ELR (cell line): Measurements from ENCODE around the gene FAXDC2.

ENCODE experiments used
- DNase-seq: peaks from one replicate; pipeline ENCODE4 v3.0.0-alpha.2; 2015; ENCODE audit warnings: low read depth

The FAXDC2 gene, protein sequence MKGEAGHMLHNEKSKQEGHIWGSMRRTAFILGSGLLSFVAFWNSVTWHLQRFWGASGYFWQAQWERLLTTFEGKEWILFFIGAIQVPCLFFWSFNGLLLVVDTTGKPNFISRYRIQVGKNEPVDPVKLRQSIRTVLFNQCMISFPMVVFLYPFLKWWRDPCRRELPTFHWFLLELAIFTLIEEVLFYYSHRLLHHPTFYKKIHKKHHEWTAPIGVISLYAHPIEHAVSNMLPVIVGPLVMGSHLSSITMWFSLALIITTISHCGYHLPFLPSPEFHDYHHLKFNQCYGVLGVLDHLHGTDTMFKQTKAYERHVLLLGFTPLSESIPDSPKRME

DNA sequence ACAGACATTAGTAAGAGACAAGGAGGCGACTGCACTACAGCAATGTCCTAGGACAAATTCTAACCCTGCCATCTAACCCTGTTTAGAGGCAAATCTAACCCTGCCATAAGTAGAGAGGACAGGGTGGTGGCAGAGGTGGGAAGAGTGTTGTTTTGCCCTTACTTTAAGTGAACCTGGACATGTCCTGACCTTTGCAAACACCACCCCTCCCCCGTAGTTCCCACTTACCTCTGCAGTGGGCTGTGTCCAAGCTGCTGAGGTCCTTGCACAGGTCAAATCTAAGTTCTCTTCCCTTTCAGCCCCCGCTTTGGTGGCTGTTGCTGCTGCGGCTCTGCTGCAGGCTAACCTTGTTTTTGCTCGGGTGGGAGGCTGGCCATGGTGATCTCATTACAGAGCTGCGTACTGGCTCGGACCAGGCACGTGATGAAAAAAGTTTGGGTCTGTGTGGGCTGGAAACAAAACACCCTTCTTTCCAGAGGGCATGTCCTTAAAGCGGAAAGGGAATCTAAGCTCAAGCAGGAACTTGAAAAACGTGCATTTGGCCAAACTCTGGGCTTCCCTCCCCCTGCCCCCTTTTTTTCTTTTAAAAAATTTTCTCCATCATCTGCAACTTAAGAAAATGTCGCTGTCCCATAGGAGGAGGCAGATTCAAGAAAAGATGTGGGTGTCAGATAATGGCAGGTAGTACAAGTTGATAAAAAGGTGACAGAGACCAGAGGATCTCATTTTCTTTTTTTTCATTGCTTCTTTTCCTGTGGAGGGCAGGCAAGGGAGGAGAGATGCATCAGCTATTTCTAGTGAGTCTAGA is at the start of gene FAXDC2:
Gene FAXDC2 (minus strand): TSS at position 349 of the 808 bp plus-strand sequence. CDS start 12,425 bp downstream, outside the sequence.
- DNase-seq: peak; percentile 73

DNA sequence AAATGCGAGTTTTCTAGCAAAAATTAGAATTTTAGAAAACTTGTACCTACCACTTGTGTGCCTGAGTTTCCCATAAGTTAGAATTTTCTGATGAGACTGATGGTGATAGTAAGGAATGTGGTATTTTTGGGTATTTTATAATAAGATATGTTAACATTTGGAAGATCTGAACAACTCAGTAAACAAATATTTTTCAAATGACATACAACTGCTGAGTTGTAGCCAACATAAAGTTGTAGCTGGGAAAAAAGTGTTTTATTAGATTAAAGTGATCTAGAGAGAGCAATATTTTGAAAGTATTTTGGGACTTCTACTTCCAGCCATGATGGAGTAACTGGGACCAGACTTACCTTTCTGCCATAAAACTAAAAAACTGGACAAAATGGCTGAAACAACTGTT is 49.7 kb upstream of the FAXDC2 start:
- no peak for DNase-seq

DNA sequence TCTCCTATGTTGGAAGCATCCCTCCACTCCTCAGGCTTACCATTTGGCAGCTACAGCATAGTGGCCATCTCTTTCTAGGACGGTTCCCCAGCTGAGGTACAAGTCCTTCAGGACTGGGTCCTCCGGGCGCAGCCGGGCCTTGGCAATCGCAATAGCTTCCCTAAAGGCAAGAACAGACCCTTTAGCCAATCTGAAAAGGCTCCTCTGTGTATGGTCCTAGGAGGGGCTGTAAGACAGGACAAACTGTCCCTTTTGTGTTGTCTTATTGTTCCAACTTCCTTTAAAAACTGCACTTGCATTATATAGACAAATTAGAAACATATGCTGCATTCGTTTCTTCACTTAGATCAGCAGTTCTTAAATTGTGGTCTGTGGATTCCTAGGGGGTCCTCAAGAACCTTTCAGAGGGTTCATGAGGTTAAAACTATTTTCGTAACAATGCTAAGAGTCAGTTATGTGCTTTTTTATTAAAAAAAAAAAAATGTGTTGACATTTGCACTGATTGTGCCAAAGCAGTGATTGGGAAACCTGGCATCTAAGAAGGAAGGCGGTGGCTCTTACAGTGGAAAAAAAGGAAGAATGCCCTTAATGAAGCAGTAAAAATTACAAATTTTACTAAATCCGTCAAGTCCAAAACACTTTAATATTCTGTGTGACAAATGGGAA is 48.9 kb upstream of the FAXDC2 start:
- no peak for DNase-seq

DNA sequence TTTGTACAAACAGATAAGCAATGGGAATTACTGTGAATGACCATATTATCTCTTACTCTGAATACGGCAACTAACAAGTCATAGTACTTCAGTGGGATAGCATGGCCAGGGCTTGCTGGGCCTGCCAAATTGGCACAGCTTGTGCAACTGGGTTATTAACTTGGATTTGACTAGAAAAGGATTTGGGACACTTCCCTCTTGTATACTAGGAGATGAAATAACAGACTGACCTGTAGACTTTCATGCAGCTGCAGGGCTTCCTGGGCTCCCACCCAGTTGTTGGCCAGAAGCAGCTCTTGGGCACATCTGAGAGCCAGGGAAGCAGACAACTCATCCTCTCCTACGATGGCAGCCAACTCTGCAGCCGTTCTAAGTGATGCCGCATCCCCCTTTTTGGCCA is 47.8 kb upstream of the FAXDC2 start:
- no peak for DNase-seq

DNA sequence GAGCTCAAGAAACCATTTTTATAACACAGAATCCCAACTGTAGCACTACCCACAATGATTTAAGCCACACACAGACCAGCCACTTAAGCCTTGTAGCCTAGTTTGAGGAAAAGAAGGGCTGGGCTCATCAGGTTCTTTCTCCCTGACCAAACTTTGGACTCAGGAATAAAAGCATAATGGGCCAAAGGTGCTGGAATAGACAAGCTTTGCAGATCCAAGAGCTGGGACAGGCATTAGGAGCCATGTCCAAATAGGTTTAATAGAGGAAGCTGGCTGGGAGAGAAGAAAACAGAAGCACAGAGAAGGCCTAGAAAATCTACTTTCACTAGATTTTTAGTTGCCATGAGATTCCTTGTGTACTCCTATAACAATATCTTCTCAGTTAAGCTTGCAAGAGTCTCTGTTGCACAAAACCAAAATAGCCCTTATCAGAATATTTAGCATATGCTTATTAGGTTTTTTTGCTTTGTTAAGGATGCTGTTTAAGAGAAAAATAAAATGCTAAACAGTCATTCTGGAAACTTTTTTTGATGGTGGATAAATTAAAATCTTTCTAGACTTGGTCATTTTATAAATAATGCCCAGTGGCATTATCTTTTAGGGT is 46.3 kb upstream of the FAXDC2 start:
- no peak for DNase-seq

DNA sequence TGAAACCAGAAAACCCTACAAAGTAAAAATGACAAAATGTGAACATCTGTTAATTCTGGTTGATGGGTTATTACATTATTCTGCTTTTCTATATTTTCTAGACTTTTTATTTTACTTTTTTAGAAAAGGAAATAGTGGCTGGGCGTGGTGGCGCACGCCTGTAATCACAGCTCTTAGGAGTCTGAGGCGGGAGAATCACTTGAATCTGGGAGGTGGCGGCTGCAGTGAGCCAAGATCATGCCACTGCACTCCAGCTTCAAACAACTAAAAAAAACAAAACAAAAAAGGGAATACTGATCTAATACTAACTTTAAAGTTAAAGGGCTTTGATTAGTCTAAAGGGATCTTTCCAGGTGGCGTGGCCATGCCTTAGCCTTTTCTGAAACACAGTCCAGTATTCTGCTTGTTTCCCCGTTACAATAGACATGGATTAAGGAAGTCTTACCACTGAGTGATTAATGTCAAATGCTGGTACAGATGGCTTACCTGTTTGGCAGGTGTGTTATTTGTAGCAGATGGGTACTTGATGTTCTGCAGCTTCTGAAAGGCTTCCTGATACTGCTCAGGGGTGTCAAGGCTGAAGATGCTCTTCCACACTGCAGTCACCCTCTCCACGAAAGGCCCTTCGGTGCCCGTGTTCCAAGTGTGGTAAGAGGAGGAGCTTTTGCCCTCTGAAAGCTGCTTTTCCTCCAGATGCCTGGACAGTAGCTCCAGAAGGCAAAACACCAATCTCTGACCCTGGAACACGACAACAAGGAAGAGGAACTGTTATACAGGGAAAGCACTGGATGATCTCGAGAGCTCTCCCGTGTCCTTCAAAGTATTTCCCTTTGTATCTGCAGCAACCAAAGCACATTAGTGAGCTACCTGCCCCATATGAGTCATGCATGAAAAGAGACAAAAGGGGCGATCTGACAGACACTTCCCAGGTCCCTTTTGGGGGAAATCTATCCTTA is 45.5 kb upstream of the FAXDC2 start:
- DNase-seq: no peak

DNA sequence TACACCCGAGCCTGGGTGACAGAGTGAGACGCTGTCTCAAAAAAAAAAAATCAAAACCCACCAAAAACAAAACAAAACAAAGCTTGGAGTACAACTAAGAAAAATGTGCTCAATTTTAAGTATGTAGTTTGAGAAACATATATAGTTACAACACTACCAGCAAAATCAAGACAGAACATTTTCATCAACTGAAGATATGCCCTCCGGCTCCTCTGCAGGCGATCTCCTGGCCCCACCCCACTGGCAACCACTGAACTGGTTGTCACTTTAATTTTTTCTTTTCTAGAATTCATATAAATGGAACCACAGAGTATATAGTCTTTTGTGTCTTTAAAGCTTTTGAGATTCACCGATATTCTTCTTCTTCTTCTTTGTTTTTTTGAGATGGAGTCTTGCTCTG is 43.0 kb upstream of the FAXDC2 start:
- DNase-seq: no peak

DNA sequence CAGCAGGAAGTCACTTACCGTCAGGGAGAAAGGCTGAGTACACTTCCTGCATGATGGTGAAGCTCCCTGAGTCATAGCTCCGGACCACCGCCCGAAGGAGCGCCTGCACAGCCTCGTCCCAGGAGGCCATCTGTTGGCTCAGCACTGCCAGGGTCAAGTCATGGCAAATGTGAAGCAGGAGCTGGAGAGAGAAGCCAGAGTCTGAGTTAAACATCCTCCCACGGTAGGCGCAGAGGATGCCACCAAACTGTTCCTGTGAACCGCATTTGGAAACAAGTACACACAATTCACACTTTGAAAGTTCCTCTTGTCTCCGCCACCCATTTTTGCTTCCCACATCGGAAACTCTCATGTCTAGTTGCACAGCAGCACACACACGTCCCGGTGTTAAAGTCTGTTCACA is 42.0 kb upstream of the FAXDC2 start:
- peak; percentile 10 for DNase-seq

DNA sequence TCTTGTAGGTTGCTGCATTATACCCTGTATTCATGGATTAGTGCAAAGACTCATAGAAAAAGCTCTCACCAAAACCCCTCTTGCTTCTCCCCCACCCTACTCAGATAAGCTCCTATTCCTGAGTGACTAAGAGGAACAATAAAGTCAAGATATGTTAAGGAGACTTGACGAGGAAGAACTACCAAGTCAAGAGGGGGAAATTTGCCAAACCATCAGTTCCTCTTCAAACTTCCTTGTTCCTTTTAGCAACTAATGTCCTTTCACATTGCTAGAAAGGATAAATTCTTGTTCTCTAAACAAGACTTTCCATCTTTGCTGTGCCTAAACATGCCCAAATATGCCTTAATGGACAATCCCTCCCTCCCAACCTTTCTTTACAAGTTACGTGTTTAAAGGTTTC is 35.0 kb upstream of the FAXDC2 start:
- DNase-seq: no peak

DNA sequence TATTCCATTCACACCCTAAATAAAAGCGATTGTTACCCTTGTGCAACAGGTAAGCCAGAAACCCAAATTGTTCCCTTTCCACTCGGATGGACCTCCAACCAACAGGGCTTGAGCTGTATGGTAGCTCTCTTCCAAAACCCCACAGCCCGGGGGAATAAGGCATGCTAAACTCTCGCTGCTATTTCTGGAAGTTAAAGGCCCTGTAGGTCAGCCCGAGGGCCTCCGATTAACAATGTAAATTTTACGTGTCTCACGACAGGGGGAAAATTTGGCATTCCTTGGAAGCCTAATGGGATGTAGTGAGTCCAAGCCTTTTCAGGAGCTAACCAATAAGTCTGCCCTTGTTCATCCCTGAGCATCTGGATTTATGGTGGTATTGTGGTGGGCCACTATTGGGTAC is 34.0 kb upstream of the FAXDC2 start:
- no peak for DNase-seq

DNA sequence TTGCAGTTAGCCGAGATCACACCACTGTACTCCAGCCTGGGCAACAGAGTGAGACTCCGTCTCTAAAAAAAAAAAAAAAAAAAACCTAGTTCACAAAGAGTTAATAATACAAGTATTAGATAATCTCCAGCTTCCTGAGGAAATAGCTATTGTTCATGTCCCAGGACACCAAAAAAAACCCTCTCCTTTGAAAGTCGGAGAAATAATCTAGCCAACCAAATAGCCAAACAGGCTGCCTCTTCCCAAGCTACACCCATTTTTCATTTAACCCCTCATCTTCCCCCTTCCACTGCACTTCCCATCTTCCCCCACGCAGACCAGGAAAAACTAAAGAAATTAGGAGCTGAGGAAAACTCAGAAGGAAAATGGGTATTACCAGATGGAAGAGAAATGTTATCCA is 31.6 kb upstream of the FAXDC2 start:
- DNase-seq: no peak

DNA sequence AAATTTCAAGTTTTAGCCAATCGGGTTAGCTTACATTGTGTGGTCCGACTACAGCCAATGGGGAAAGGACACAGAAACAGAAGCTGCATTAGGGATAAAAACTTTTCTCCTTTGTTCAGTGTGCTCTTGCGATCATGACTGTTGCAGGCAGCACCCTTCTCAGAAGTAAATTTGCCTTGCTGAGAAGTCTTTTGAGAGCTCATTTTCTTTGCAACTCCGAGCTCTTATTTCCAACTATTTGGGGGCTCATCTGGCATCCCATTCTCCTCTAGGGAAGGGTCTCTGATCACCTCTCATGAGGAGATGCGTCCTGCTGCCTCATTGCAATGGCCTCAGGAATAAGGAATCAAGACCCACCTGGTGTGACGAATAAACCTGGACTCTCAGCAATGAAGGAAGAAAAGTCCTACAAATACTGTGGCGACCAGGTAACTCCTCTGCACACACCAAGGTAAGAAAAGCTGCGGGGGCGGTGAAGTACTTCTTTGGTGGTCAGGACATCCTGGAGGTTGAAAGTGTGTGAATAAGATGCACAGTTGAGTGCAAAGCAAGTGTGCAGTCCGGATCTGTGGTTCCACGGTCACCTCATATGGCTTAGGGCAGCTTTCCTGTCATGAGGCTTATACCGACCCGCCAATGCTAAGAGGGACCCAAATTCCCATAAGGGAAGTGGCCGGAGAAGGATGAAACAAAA is 28.4 kb upstream of the FAXDC2 start:
- DNase-seq: peak; percentile 22

DNA sequence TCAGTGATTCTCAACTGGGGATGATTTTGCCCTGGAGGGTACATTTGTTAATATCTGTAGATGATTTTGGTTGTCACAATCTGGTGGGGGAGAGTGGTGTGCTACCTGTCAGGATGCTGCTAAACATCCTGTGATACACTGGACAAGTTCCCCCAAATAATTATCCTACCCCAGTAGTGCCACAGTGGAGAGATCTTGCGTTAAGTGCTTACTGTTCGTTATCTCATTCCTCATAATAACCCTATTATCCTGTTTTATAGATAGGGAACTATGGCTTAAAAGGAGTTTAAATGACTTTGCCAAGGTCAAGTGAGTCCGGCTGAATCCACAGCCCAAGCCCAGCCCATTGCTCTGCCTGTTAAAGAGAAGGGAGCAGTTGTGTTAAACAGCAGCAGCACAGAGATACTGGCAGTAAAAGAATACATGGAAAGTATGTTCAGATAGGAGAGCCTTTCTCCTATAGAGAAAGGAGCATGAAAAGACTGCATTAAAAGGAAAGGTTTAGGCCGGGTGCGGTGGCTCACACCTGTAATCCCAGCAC is 23.5 kb upstream of the FAXDC2 start:
- DNase-seq: no peak

DNA sequence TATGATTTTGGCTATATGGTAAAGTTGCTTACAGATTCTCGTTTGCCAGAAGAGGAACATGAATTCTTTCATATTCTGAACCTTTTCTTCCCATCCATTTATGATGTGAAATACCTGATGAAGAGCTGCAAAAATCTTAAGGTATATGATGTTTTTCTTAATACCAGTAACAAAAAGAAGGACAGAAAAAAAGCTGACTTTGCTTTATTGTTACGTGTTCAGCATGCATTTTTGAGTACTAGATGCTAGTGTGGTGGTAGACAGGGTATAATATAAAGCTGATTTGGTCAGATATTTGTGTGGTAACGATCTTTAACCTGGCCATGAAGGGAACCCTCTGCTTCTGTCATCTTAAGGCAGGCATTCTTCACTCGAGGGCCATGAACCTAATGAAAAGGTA is 21.3 kb upstream of the FAXDC2 start:
- no peak for DNase-seq

DNA sequence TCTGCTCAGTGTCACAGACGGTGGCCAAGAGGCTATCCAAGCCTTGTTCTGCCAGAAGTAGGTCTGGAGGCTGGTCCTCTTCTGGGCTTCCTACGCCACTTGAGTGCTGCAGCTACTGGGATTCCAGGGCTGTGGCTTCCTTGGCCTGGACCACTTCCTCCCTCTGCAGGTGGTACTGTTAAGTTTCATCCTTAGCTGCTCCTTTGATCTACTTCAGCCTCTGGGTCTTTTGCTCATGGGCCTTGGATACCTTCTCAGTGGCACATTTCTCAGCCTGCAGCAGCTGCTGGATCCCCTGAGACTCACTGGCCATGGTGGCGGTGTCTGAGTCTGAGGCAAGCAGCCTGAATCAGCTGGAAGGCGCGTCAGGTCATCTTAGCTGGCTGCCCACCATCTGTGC is 18.3 kb upstream of the FAXDC2 start:
- peak; percentile 33 for DNase-seq

DNA sequence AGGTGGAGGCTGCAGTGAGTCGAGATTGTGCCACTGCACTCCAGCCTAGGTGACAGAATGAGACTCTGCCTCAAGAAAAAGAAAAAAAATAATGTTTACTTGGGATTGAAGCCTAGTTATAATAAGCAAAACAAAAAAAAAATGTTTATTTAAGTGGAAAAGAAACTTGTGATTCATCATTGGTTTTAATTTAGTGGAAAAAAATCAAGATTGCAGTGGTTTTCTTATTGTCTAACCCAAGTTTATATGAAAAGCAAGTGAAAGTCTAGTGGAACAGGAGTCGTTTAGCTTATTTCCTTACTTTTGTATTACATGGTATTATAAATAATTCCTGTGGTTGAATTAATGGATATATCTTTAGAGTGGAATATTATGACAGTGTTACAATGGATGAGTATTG is 16.4 kb upstream of the FAXDC2 start:
- no peak for DNase-seq

DNA sequence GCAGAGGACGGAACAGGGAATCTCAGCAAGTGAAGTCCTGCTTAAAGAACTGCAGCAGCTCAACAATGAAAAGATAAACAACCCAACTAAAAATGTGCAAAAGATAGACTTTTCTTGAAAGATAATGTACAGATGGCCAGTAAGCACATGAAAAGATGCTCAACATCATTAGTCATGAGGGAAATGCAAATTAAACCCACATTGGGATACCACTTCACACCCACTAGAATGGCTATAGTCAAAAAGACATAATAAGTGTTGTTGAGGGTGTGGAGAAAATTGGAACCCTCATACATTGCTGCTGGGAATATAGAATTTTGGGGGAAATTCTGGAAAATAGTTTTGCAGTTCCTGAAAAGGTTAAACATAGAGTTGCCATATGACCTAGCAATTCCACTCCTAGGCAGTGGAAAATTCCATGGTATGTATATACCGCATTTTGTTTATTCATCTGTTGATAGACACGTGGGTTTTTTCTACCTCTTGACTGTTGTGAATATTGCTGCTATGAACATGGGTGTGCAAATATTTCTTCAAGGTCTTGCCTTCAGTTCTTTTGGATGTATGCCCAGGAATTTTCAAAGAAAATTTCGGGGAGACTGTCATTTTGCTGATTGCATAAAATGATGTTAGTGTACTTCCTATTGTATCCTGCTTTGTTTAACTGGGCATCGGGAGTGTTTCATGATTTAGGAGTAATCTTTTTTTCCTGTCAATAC is 15.2 kb upstream of the FAXDC2 start:
- no peak for DNase-seq

DNA sequence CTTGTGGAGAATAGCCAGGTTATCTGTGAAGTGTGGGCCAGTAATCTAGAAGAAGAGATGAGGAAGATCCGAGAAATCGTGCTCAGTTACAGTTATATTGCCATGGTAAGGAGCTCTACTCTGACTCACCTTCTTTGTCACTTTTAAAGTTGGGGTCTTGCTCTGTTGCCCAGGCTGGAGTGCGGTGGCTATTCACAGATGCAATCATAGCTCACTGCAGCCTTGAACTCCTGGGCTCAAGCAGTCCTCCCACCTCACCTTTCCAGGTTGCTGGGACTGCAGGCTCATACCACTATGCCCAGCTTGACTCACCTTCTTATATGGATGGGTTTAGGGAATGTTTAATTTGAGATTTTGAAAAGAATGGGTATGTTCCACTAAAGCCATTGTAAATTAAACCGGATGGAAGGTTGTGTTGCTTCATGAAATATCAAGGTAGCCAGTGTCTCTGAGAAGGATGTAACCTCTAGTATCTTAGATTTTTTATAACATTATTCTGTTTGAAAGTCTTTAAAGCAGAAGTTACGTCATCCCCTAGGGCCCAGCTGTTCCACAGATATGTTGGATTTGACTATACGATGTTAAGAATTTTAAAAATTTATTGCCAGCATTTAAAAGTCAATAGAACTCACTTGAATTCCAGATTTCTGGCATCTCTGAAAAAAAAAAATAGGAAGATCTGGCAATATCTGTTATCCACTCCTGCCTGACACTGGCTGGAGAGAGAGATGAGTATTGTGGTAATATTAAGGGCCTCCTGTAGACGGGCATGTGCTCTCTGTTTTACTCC is 13.1 kb upstream of the FAXDC2 start:
- DNase-seq: no peak

DNA sequence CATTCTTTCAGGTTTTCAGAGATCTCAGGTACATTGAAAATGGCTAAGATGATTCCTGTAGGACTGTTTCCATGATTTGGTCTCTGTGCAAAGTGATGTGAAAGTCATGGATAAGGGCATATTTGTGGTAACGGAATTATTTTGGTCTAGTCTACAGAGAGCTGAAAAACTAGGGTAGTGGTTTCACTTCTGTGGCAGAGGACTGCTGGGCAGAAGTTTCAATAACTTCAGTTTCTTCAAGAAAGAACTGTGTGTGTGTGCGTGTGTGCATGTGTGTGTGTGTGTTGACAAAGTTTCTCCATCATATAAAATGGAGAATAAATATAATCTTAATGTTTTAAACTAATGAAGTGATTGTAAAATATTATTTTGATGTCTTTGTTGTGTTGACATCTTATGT is 12.4 kb upstream of the FAXDC2 start:
- no peak for DNase-seq
